ENCODE measurements around the gene SPDL1.

Gene SPDL1

DNA sequence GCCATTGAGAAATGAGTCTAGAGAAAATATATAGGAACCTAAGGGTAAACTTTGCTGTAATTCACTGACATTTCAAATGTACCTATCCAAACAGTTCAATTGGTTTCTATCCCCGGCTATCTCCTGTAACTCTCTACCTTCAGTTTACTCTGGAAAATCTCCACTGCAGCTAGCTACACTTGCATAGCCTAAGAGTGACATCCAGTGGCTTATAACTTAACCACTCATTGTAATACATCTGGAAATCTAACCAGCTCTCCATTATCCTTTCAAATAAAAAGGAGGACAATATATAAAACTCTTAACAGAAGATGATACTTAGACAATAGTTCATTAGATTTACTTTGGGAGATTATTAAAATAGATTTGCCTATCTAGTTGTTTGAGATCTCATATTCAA, 35.3 kb upstream of the SPDL1 start:
- H3K27ac ChIP-seq (replicated peaks): no peak overlapping the region
- no peak overlapping the region for H3K4me3 ChIP-seq (replicated peaks; ENCODE audit: insufficient read depth, low read length)
- DNase-seq (ENCODE audit: low read depth in 1 of 2, low spot score in 1 of 2): no peak
- TF ChIP-seq POLR2AphosphoS5 (IDR thresholded peaks at IDR 0.05; ENCODE audit: low read depth) (no peak), GABPA (IDR thresholded peaks at IDR 0.05; ENCODE audit: low read depth) (no peak), SPI1 (IDR thresholded peaks at IDR 0.05; ENCODE audit: borderline replicate concordance, low read depth) (no peak), CTCF (IDR thresholded peaks at IDR 0.05; ENCODE audit: insufficient read depth, low read length) (no peak)
- TF ChIP-seq, protein P1, sequence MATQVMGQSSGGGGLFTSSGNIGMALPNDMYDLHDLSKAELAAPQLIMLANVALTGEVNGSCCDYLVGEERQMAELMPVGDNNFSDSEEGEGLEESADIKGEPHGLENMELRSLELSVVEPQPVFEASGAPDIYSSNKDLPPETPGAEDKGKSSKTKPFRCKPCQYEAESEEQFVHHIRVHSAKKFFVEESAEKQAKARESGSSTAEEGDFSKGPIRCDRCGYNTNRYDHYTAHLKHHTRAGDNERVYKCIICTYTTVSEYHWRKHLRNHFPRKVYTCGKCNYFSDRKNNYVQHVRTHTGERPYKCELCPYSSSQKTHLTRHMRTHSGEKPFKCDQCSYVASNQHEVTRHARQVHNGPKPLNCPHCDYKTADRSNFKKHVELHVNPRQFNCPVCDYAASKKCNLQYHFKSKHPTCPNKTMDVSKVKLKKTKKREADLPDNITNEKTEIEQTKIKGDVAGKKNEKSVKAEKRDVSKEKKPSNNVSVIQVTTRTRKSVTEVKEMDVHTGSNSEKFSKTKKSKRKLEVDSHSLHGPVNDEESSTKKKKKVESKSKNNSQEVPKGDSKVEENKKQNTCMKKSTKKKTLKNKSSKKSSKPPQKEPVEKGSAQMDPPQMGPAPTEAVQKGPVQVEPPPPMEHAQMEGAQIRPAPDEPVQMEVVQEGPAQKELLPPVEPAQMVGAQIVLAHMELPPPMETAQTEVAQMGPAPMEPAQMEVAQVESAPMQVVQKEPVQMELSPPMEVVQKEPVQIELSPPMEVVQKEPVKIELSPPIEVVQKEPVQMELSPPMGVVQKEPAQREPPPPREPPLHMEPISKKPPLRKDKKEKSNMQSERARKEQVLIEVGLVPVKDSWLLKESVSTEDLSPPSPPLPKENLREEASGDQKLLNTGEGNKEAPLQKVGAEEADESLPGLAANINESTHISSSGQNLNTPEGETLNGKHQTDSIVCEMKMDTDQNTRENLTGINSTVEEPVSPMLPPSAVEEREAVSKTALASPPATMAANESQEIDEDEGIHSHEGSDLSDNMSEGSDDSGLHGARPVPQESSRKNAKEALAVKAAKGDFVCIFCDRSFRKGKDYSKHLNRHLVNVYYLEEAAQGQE (IDR thresholded peaks at IDR 0.05; ENCODE audit: insufficient replicate concordance, low read depth): no peak
- H3K27me3 ChIP-seq (ENCODE audit: insufficient read depth, poor library complexity, severe bottlenecking): peaks cover 10% of the 10 kb centered on the region

DNA sequence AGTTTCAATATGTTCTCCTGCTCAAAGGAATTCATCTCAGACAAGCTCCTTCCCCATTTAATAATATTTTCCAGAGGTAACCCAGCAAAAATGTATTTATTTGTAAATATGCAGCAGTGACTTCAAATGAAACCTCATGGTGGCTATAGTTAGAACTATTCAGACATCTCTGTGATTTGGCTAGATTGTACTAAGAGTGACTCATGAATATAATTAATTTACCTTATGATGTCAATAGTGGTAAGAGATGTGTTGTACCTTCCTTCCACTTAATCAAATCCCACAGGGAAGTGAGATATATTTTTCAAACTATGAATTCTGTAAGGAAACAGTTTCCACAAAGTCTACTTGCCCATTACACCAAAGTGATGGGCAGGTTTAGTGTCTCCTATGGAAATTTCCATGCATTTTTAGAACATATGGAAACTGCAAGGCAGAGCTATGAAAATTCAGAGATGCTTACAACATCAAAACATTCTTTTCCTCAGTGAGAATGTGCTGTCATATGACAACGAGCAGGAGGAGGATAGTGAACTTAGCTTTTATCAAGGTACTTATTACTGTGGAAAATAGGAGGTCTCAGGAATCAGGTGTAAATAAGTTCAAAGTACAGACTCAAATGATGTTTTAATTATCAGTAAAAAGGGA, 34.0 kb upstream of the SPDL1 start:
- no peak for DNase-seq (ENCODE audit: low read depth in 1 of 2, low spot score in 1 of 2)
- TF ChIP-seq POLR2AphosphoS5 (IDR thresholded peaks at IDR 0.05; ENCODE audit: low read depth) (no peak), GABPA (IDR thresholded peaks at IDR 0.05; ENCODE audit: low read depth) (no peak), CTCF (IDR thresholded peaks at IDR 0.05; ENCODE audit: insufficient read depth, low read length) (no peak), SPI1 (IDR thresholded peaks at IDR 0.05; ENCODE audit: borderline replicate concordance, low read depth) (no peak)
- TF ChIP-seq, protein P1 (IDR thresholded peaks at IDR 0.05; ENCODE audit: insufficient replicate concordance, low read depth): no peak
- no peak overlapping the region for H3K27ac ChIP-seq (replicated peaks)
- no peak overlapping the region for H3K4me3 ChIP-seq (replicated peaks; ENCODE audit: insufficient read depth, low read length)
- H3K27me3 ChIP-seq (ENCODE audit: insufficient read depth, poor library complexity, severe bottlenecking): peaks cover 10% of the 10 kb centered on the region

DNA sequence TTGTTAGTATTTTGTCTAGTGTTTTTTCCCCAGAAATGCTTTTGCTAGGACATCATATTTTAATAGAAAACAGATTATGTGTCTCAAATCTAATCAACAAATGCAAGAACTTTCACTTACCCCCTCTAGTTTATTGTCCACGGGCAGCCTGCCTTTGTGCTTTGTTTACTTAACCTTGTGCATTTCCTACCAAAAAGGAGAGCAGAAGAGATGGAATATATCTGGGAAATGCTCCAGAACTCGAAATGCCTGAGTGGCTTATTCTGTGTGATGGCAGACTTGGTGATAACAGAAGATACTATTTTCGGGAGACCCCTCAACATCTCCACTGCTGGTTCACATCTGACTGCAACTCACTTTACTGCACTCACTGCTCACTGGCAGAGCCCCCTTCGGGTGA, 33.3 kb upstream of the SPDL1 start:
- Histone ChIP-seq H3K4me3 (replicated peaks; ENCODE audit: insufficient read depth, low read length) (no peak overlapping the region), H3K27ac (replicated peaks) (no peak overlapping the region), H3K27me3 (ENCODE audit: insufficient read depth, poor library complexity, severe bottlenecking) (peaks cover 10% of the 10 kb centered on the region)
- TF ChIP-seq GABPA (IDR thresholded peaks at IDR 0.05; ENCODE audit: low read depth) (no peak), SPI1 (IDR thresholded peaks at IDR 0.05; ENCODE audit: borderline replicate concordance, low read depth) (no peak), POLR2AphosphoS5 (IDR thresholded peaks at IDR 0.05; ENCODE audit: low read depth) (no peak), CTCF (IDR thresholded peaks at IDR 0.05; ENCODE audit: insufficient read depth, low read length) (no peak)
- DNase-seq (ENCODE audit: low read depth in 1 of 2, low spot score in 1 of 2): no peak

GRCh38 chr5:169551146-169551545, 32.4 kb upstream of the SPDL1 start:
- Histone ChIP-seq H3K4me3 (replicated peaks; ENCODE audit: insufficient read depth, low read length) (no peak overlapping the region), H3K27me3 (ENCODE audit: insufficient read depth, poor library complexity, severe bottlenecking) (peaks cover 10% of the 10 kb centered on the region), H3K27ac (replicated peaks) (no peak overlapping the region)
- TF ChIP-seq CTCF (IDR thresholded peaks at IDR 0.05; ENCODE audit: insufficient read depth, low read length): no peak
- no peak for TF ChIP-seq GABPA (IDR thresholded peaks at IDR 0.05; ENCODE audit: low read depth)
- TF ChIP-seq POLR2AphosphoS5 (IDR thresholded peaks at IDR 0.05; ENCODE audit: low read depth): no peak
- TF ChIP-seq SPI1 (IDR thresholded peaks at IDR 0.05; ENCODE audit: borderline replicate concordance, low read depth): no peak
- TF ChIP-seq, protein P1 (IDR thresholded peaks at IDR 0.05; ENCODE audit: insufficient replicate concordance, low read depth): no peak
- no peak for DNase-seq (ENCODE audit: low read depth in 1 of 2, low spot score in 1 of 2)
